ENCODE data around the gene TAS2R46.
"Not testable (repeated sequence)": the region's sequence is repeated elsewhere in the genome, so short reads cannot be mapped to it uniquely, and the experiment has no call there.

Gene TAS2R46

DNA sequence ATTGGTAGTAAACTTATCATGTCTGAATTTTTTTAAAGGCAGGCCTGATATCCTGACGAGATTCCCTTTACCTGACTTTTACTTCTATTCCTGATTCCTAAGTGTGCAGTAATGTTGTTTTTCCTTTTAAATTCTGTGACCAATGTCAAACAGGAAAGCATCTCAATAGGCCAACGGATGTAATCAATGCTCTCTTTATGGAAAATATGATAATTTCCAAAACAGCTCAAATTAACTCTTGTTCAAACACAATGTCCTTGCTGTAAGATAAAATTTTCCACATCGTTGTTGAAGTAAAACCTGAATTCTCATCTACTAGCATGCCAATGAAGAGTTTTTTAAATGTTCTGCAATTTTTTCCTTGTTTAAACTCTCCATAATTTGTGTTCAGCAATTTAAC is 22.9 kb downstream of the TAS2R46 start:
- DNase-seq (ENCODE audit: low spot score) (no peak), FAIRE-seq (no peak)

DNA sequence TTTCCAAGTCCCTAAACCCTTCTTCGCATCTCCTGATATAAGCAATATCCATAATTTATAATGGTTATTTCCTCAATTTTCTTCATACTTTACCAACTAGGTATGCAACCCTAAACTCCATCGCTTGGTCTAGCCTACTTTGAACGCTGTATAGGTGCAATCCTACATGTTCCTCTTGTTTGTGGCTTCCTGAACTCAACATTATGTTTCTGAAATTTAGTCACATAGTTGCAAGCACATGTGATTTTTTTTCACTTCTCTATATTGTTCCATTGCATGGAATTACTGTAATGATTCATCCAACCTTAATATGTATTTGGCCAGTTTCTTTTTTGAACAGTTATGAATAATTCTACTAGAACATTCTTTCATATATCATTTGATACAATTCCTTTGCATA is 28.1 kb downstream of the TAS2R46 start:
- not testable (repeated sequence) for DNase-seq (ENCODE audit: low spot score); FAIRE-seq

DNA sequence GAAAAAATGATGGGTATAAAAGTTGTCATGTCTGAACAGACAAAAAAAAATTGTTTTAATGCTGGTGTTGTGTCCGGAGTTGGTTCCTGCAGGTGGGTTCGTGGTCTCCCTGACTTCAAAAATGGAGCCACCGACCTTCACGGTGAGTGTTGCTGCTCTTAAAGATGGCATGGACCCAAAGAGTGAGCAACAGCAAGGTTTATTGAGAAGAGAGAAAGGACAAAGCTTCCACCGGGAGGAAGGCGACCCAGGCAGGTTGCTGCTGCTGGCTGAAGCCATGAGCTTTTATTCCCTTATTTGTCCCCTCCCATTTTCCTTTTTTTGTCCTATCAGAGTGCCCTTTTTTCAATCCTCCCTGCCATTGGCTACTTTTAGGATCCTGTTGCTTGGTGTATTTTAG is 30.8 kb downstream of the TAS2R46 start, which contains the start of gene TAS2R31:
TAS2R31 (minus strand) TSS at position 101 of the 400 bp plus-strand sequence; CDS start at position 29, 72 bp downstream.
- DNase-seq (ENCODE audit: low spot score) (no peak), FAIRE-seq (no peak)

DNA sequence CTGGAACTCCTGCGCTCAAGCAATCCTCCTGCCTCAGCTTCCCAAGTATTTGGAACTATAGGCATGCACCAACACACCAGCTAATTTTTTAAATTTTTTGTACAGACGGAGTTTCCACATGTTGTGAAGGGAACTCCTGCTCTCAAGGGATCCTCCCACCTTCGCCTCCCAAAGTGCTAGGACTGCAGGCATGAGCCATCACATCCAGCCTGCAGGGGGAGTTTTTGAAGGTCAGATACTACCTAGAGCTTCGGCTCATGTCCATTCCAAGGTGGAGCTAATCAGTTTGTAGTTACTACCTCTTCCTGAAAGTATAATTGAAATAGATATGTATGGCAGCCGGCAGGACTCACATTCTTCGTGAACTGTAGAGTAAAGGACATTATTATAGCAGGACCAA is 36.0 kb downstream of the TAS2R46 start:
- DNase-seq (ENCODE audit: low spot score) (no peak), FAIRE-seq (no peak)

- DNase-seq (ENCODE audit: low spot score) (no peak), FAIRE-seq (no peak)
Measured at GRCh38 chr12:11023387-11023786, 38.7 kb downstream of the TAS2R46 start.

DNA sequence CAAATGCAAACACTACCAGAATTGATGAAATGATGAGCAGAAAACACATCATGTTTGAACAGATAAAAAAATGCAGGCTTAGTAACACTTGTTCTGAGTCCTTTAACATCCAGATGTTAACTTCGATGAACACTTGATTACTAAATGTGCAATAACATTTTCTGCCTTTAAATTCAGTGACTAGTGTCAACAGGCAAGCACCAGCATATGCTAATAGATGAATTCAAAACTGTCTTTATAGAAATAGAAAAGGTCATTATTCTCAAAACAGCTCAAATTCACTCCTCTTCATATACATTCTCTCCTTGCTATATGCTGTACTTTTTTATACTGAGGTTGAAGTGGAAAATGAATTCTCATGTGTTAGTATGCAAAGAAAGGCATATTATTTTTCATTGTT is 39.6 kb downstream of the TAS2R46 start, which contains the start of gene TAS2R19:
TAS2R19 (minus strand) TSS at position 101 of the 400 bp plus-strand sequence; CDS start at position 52, 49 bp downstream.
- FAIRE-seq (no peak), DNase-seq (ENCODE audit: low spot score) (no peak)

DNA sequence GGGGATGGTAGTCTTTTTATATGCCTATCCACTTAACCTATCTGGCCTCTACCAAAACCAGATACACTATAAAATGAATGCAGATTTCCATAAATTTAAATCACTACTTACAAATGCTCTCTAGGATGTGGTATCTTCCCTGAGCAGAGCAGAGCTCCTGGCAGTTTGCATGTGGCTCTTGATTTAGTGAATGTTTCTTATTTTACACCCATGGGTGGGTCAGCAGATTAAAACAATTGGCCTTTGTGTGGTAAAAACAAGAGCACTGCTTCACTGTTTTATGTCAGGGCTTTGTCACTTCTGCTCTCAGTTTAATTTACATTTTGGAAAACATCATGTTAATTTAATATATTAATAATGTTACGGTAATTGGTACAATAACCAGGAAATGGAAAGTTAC is 45.2 kb downstream of the TAS2R46 start:
- FAIRE-seq: no peak
- DNase-seq (ENCODE audit: low spot score): no peak

GRCh38 chr12:11015775-11016430 is 46.2 kb downstream of the TAS2R46 start:
- FAIRE-seq: peak; percentile 52
- no peak for DNase-seq (ENCODE audit: low spot score)

GRCh38 chr12:11014234-11014633 is 47.9 kb downstream of the TAS2R46 start:
- FAIRE-seq (no peak), DNase-seq (ENCODE audit: low spot score) (no peak)

Measured in urothelium cell line (cell line).